Esophagus muscularis mucosa (tissue), 3 donors: ENCODE results near the gene CPAMD8.

Source experiments
- CTCF ChIP-seq, 3 experiments: fragments of 200-600 bp in 2 of 3; fragments of 450-650 bp in 1 of 3; sonication (generic) in 2 of 3; IDR thresholded peaks; one replicate each; pipeline ENCODE4 v1.5.1; 2017 to 2019; ENCODE audit warnings: antibody characterized with exemption in 3 of 3, mild to moderate bottlenecking in 2 of 3, moderate library complexity in 1 of 3
- POLR2A ChIP-seq: fragments of 450-650 bp; IDR thresholded peaks from one replicate; pipeline ENCODE4 v1.6.1; 2017; ENCODE audit warnings: antibody characterized with exemption, moderate library complexity, mild to moderate bottlenecking, low read depth

- no peak for TF ChIP-seq POLR2A
- no peak for TF ChIP-seq CTCF (IDR thresholded peaks at IDR 0.05)
Measured at GRCh38 chr19:16955161-16955560, 71.4 kb downstream of the CPAMD8 start.
